NCI-H2107 (cell line): ENCODE data around the gene SELENOP.
"Not testable (repeated sequence)": the region's sequence is repeated elsewhere in the genome, so short reads cannot be mapped to it uniquely, and the experiment has no call there.

Source experiments
- DNase-seq: peaks from one replicate; lab custom pipeline; 2025; lab: John Stamatoyannopoulos, UW

The SELENOP gene

GRCh38 chr5:42826757-42827515 is 15.2 kb upstream of the SELENOP start:
- no peak for DNase-seq

GRCh38 chr5:42825422-42826148 is 13.9 kb upstream of the SELENOP start:
- DNase-seq = no peak

GRCh38 chr5:42824347-42824976 is 12.8 kb upstream of the SELENOP start:
- no peak for DNase-seq

- DNase-seq = no peak
These were observed 10.9 kb upstream of the SELENOP start for GRCh38 chr5:42822548-42822947.

GRCh38 chr5:42819745-42820144 is 8.1 kb upstream of the SELENOP start:
- no peak for DNase-seq

- DNase-seq = not testable (repeated sequence)
These were observed 4.9 kb upstream of the SELENOP start for GRCh38 chr5:42816546-42816945.

GRCh38 chr5:42813533-42813932 is 1.8 kb upstream of the SELENOP start:
- no peak for DNase-seq

- no peak for DNase-seq
These were observed 928 bp upstream of the SELENOP start for GRCh38 chr5:42812620-42813019.

GRCh38 chr5:42810834-42811590 is 680 bp downstream of the SELENOP start:
- DNase-seq = no peak

- no peak for DNase-seq
These were observed 2.6 kb downstream of the SELENOP start for GRCh38 chr5:42808888-42809611.

- DNase-seq = no peak
These were observed 3.8 kb downstream of the SELENOP start for GRCh38 chr5:42807722-42808447.

GRCh38 chr5:42806701-42807262 is 4.9 kb downstream of the SELENOP start:
- DNase-seq = no peak

GRCh38 chr5:42806004-42806700 is 5.5 kb downstream of the SELENOP start:
- no peak for DNase-seq

- DNase-seq = no peak
These were observed 6.9 kb downstream of the SELENOP start for GRCh38 chr5:42804717-42805339.

- DNase-seq = no peak
These were observed 10.1 kb downstream of the SELENOP start for GRCh38 chr5:42801516-42802166.

- no peak for DNase-seq
These were observed 10.9 kb downstream of the SELENOP start for GRCh38 chr5:42800748-42801330.

GRCh38 chr5:42799668-42800114 is 12.0 kb downstream of the SELENOP start:
- no peak for DNase-seq

- no peak for DNase-seq
These were observed 12.5 kb downstream of the SELENOP start for GRCh38 chr5:42799241-42799608.
